Esophagus muscularis mucosa (tissue), 4 donors: ENCODE data around the gene CDKN3.

Experiments
- CTCF ChIP-seq, 3 experiments: fragments of 200-600 bp in 2 of 3; fragments of 450-650 bp in 1 of 3; sonication (generic) in 2 of 3; IDR thresholded peaks; one replicate each; pipeline ENCODE4 v1.5.1; 2017 to 2019; ENCODE audit warnings: antibody characterized with exemption in 3 of 3, mild to moderate bottlenecking in 2 of 3, moderate library complexity in 1 of 3
- EP300 ChIP-seq: sonication (generic); formaldehyde crosslinking; IDR thresholded peaks from one replicate; pipeline ENCODE4 v1.6.1; 2017; ENCODE audit warnings: antibody characterized with exemption
- POLR2A ChIP-seq: fragments of 450-650 bp; IDR thresholded peaks from one replicate; pipeline ENCODE4 v1.6.1; 2017; ENCODE audit warnings: antibody characterized with exemption, moderate library complexity, mild to moderate bottlenecking, low read depth

- TF ChIP-seq CTCF (IDR thresholded peaks at IDR 0.05) (no peak), POLR2A (no peak), EP300 (no peak)
Observed at GRCh38 chr14:54425537-54426274, 28.9 kb downstream of the CDKN3 start.
